Mesodermal cell (in vitro differentiated cells): ENCODE measurements around the gene ADGRE2.
"Not testable (repeated sequence)": the region's sequence is repeated elsewhere in the genome, so short reads cannot be mapped to it uniquely, and the experiment has no call there.

Source experiments
- H3K27ac ChIP-seq: 2 replicates; pipeline ENCODE4 v1.7.0; 2013; ENCODE audit warnings: mild to moderate bottlenecking, low read depth, low read length, moderate library complexity; ENCODE audit not compliant: severe bottlenecking
- H3K36me3 ChIP-seq: 2 replicates; pipeline ENCODE4 v1.7.1; 2013; ENCODE audit warnings: mild to moderate bottlenecking, low read length, moderate library complexity; ENCODE audit not compliant: control insufficient read depth, insufficient read depth
- H3K4me1 ChIP-seq: one replicate; pipeline ENCODE4 v1.7.1; 2013; ENCODE audit warnings: mild to moderate bottlenecking, low read length; ENCODE audit not compliant: insufficient read depth, control insufficient read depth, poor library complexity, severe bottlenecking
- H3K4me3 ChIP-seq: 2 replicates; pipeline ENCODE4 v1.7.0; 2013; ENCODE audit warnings: low read length, control low read depth, mild to moderate bottlenecking; ENCODE audit not compliant: insufficient read depth, poor library complexity, severe bottlenecking; ENCODE audit errors: extremely low read depth
- H3K9me3 ChIP-seq: 2 replicates; pipeline ENCODE4 v1.7.1; 2013; ENCODE audit warnings: mild to moderate bottlenecking, low read length, moderate library complexity; ENCODE audit not compliant: control insufficient read depth
- WGBS, 2 experiments: methylation state at CpG; one replicate each; pipeline ENCODE4 v1.1.5; 2013; ENCODE audit warnings: missing lambda C conversion rate in 2 of 2; ENCODE audit not compliant: insufficient coverage in 2 of 2; 5-methylcytosine and 5-hydroxymethylcytosine counted together

ADGRE2 gene

GRCh38 chr19:14795078-14795721 lies 16.8 kb upstream of the ADGRE2 start:
- no peak overlapping the region for H3K27ac ChIP-seq
- peaks cover 33% of the 10 kb centered on the region for H3K9me3 ChIP-seq
- no peaks in the 10 kb centered on the region for H3K4me1 ChIP-seq
- H3K4me3 ChIP-seq = no peak overlapping the region
- no peaks in the 10 kb centered on the region for H3K36me3 ChIP-seq
- WGBS, 2 experiments = 33 to 70% methylated on average over 1 to 2 of the region's 5 CpGs

- 82% methylated on average over 3 to 4 of the region's 6 CpGs for WGBS, 2 experiments
- H3K4me1 ChIP-seq, H3K4me3 ChIP-seq, H3K27ac ChIP-seq, H3K36me3 ChIP-seq: not testable (repeated sequence)
- peaks cover 17% of the 10 kb centered on the region for H3K9me3 ChIP-seq
Observed at GRCh38 chr19:14792250-14792649, 13.9 kb upstream of the ADGRE2 start.

- Histone ChIP-seq H3K36me3 (no peaks in the 10 kb centered on the region), H3K27ac (no peak overlapping the region), H3K4me1 (no peaks in the 10 kb centered on the region), H3K4me3 (no peak overlapping the region), H3K9me3 (peaks cover 15% of the 10 kb centered on the region)
- WGBS, 2 experiments = 42 to 59% methylated on average over 10 to 16 of the region's 18 CpGs
Observed at GRCh38 chr19:14786421-14786851, 8.1 kb upstream of the ADGRE2 start.

GRCh38 chr19:14785102-14785793 lies 6.9 kb upstream of the ADGRE2 start:
- 79 to 81% methylated on average over 3 to 5 of the region's 11 CpGs for WGBS, 2 experiments
- H3K36me3 ChIP-seq, H3K4me1 ChIP-seq, H3K27ac ChIP-seq, H3K4me3 ChIP-seq: not testable (repeated sequence)
- H3K9me3 ChIP-seq = peaks cover 15% of the 10 kb centered on the region

GRCh38 chr19:14784730-14785101 lies 6.4 kb upstream of the ADGRE2 start:
- H3K9me3 ChIP-seq = peaks cover 15% of the 10 kb centered on the region
- H3K27ac ChIP-seq, H3K4me3 ChIP-seq, H3K36me3 ChIP-seq, H3K4me1 ChIP-seq: not testable (repeated sequence)
- WGBS, 2 experiments = 76 to 78% methylated on average over 2 to 6 of the region's 10 CpGs

GRCh38 chr19:14783410-14783998 lies 5.1 kb upstream of the ADGRE2 start:
- H3K4me1 ChIP-seq, H3K4me3 ChIP-seq, H3K27ac ChIP-seq, H3K36me3 ChIP-seq: not testable (repeated sequence)
- 64% methylated on average over 3 of the region's 8 CpGs; no CpG with 5 or more reads in 1 of the 2 experiments for WGBS, 2 experiments
- peaks cover 15% of the 10 kb centered on the region for H3K9me3 ChIP-seq

GRCh38 chr19:14782626-14783409 lies 4.5 kb upstream of the ADGRE2 start:
- 80 to 86% methylated on average over 13 to 15 of the region's 16 CpGs for WGBS, 2 experiments
- Histone ChIP-seq H3K4me1 (no peaks in the 10 kb centered on the region), H3K9me3 (peaks cover 15% of the 10 kb centered on the region), H3K27ac (no peak overlapping the region), H3K4me3 (no peak overlapping the region), H3K36me3 (no peaks in the 10 kb centered on the region)

GRCh38 chr19:14781713-14782536 lies 3.6 kb upstream of the ADGRE2 start:
- not testable (repeated sequence) for H3K27ac ChIP-seq, H3K4me3 ChIP-seq, H3K36me3 ChIP-seq, H3K4me1 ChIP-seq
- H3K9me3 ChIP-seq = peaks cover 15% of the 10 kb centered on the region
- 82 to 84% methylated on average over 9 to 12 of the region's 17 CpGs for WGBS, 2 experiments

- not testable (repeated sequence) for H3K4me3 ChIP-seq, H3K27ac ChIP-seq, H3K4me1 ChIP-seq, H3K36me3 ChIP-seq, H3K9me3 ChIP-seq
- 63 to 78% methylated on average over 2 to 3 of the region's 14 CpGs for WGBS, 2 experiments
Observed at GRCh38 chr19:14780622-14781225, 2.4 kb upstream of the ADGRE2 start.

- Histone ChIP-seq H3K36me3 (no peaks in the 10 kb centered on the region), H3K9me3 (peaks cover 6% of the 10 kb centered on the region), H3K4me1 (no peaks in the 10 kb centered on the region), H3K4me3 (no peak overlapping the region), H3K27ac (no peak overlapping the region)
- 45 to 50% methylated on average over 3 to 4 of the region's 5 CpGs for WGBS, 2 experiments
Observed at GRCh38 chr19:14779151-14779550, 791 bp upstream of the ADGRE2 start.
